NCI-H2227 treated with DMSO at 0.1 percent for 48 hours (cell line): ENCODE measurements around the gene FPGS.
"Not testable (repeated sequence)": the region's sequence is repeated elsewhere in the genome, so short reads cannot be mapped to it uniquely, and the experiment has no call there.

ENCODE experiments used
- DNase-seq: peaks from one replicate; lab custom pipeline; 2025; lab: John Stamatoyannopoulos, UW

The FPGS gene

GRCh38 chr9:127838375-127839078 is 35.8 kb downstream of the FPGS start:
- DNase-seq: no peak

GRCh38 chr9:127841087-127841835 is 38.6 kb downstream of the FPGS start:
- no peak for DNase-seq

- DNase-seq: no peak
Observed at GRCh38 chr9:127844821-127845359, 42.2 kb downstream of the FPGS start.

- DNase-seq: not testable (repeated sequence)
Observed at GRCh38 chr9:127845619-127846018, 42.9 kb downstream of the FPGS start.

GRCh38 chr9:127846443-127847177 is 43.9 kb downstream of the FPGS start:
- DNase-seq: no peak

GRCh38 chr9:127847178-127847510 is 44.5 kb downstream of the FPGS start:
- no peak for DNase-seq

GRCh38 chr9:127847833-127848755 is 45.4 kb downstream of the FPGS start:
- no peak for DNase-seq

GRCh38 chr9:127848756-127849504 is 46.2 kb downstream of the FPGS start:
- DNase-seq: no peak

- DNase-seq: no peak
Observed at GRCh38 chr9:127850286-127850830, 47.7 kb downstream of the FPGS start.

GRCh38 chr9:127852829-127853228 is 50.1 kb downstream of the FPGS start:
- DNase-seq: no peak

- DNase-seq: no peak
Observed at GRCh38 chr9:127853312-127854183, 50.9 kb downstream of the FPGS start.

- DNase-seq: no peak
Observed at GRCh38 chr9:127854184-127854806, 51.6 kb downstream of the FPGS start, which contains the start of gene ENG. Gene ENG, minus strand, starts transcription at chr9:127854658. Its CDS starts 303 bp downstream, at chr9:127854355.

GRCh38 chr9:127854960-127855359 is 52.3 kb downstream of the FPGS start:
- DNase-seq: no peak

- DNase-seq: no peak
Observed at GRCh38 chr9:127855522-127855921, 52.8 kb downstream of the FPGS start.

- no peak for DNase-seq
Observed at GRCh38 chr9:127856094-127856728, 53.5 kb downstream of the FPGS start.

- no peak for DNase-seq
Observed at GRCh38 chr9:127856729-127857116, 54.0 kb downstream of the FPGS start.

- DNase-seq: no peak
Observed at GRCh38 chr9:127857278-127857677, 54.6 kb downstream of the FPGS start.

- no peak for DNase-seq
Observed at GRCh38 chr9:127858041-127858512, 55.4 kb downstream of the FPGS start.
